Measurements from ENCODE around the gene IL21R.

IL21R gene

GRCh38 chr16:27385398-27385797 is 16.6 kb upstream of the IL21R start:
- TF ChIP-seq, protein P1, sequence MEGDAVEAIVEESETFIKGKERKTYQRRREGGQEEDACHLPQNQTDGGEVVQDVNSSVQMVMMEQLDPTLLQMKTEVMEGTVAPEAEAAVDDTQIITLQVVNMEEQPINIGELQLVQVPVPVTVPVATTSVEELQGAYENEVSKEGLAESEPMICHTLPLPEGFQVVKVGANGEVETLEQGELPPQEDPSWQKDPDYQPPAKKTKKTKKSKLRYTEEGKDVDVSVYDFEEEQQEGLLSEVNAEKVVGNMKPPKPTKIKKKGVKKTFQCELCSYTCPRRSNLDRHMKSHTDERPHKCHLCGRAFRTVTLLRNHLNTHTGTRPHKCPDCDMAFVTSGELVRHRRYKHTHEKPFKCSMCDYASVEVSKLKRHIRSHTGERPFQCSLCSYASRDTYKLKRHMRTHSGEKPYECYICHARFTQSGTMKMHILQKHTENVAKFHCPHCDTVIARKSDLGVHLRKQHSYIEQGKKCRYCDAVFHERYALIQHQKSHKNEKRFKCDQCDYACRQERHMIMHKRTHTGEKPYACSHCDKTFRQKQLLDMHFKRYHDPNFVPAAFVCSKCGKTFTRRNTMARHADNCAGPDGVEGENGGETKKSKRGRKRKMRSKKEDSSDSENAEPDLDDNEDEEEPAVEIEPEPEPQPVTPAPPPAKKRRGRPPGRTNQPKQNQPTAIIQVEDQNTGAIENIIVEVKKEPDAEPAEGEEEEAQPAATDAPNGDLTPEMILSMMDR (IDR thresholded peaks at IDR 0.05): no peak

DNA sequence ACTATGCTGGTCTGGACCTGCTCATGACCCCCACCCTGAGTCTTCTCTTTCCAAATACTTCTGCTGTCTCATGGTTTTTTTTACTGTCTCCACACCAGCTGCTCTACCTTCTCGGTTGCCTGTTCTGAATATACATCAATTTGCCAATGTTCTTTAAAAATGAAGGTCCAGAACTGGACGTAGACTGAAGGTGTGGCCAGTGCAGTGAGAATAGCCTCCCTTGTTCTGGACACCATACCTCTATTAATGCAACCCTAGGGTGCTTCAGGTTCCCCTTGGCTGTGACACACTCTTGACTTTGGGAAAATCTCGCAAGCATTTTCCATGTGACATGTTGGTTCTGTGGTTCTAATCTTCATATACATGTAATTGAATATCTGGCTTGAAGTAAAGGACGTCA is 15.3 kb upstream of the IL21R start:
- TF ChIP-seq, protein P1 (IDR thresholded peaks at IDR 0.05): no peak

GRCh38 chr16:27387724-27388123 is 14.2 kb upstream of the IL21R start:
- TF ChIP-seq, protein P1 (IDR thresholded peaks at IDR 0.05): no peak

GRCh38 chr16:27389272-27389961 is 12.6 kb upstream of the IL21R start:
- TF ChIP-seq, protein P1 (IDR thresholded peaks at IDR 0.05): no peak

DNA sequence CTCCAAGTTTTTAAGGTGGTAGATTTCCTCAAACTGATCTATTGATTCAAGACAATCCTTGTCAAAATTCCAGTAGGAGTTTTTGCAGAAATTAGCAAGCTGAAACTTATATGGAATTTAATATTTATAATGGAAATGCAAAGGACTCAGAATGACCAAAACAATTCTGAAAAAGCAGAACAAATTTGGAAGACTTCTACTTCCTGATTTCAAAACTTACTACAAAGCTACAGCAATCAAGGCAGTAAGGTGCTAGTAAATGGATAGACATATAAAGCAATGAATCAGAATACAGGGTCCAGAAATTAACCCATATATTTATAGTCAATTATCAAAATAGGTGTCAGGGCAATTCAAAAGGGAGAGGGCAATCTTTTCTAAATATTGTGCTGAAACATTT is 11.8 kb upstream of the IL21R start:
- TF ChIP-seq, protein P1 (IDR thresholded peaks at IDR 0.05): no peak

- TF ChIP-seq, protein P1 (IDR thresholded peaks at IDR 0.05): no peak
Observed at GRCh38 chr16:27392671-27393070, 9.3 kb upstream of the IL21R start.

GRCh38 chr16:27394516-27394915 is 7.5 kb upstream of the IL21R start:
- TF ChIP-seq, protein P1 (IDR thresholded peaks at IDR 0.05): no peak
